Psoas muscle (tissue), 8 donors: ENCODE results near the gene ENO2. TPM values are rescaled to one million over a fixed set of nuclear protein-coding genes. Genes with fewer than 3 reads are reported as not detected.

Experiments
- ATAC-seq, 4 donors: fragments of 200-7000 bp; cut with Tn5 transposase; one replicate each; pipeline ENCODE4 v1.9.1; 2020; ENCODE audit warnings: moderate library complexity in 3 of 4, mild to moderate bottlenecking in 2 of 4
- DNase-seq, 2 donors: peaks; one replicate each; pipeline ENCODE4 v3.0.0-alpha.2; 2020
- H3K27ac ChIP-seq: fragments of 200-600 bp; one replicate; pipeline ENCODE4 v1.8.0; 2022
- H3K27me3 ChIP-seq, 3 donors: fragments of 200-600 bp in 1 of 3; one replicate each; pipeline versions ENCODE4 v1.6.1 to v1.8.0; 2013 to 2022; ENCODE audit warnings: low read length in 2 of 3, mild to moderate bottlenecking in 2 of 3, moderate library complexity in 1 of 3; ENCODE audit not compliant: insufficient read depth in 3 of 3
- H3K36me3 ChIP-seq, 2 donors: fragments of 200-600 bp in 1 of 2; one replicate each; pipeline versions ENCODE4 v1.6.1 to v1.8.0; 2013 to 2022; ENCODE audit warnings: low read depth in 1 of 2, mild to moderate bottlenecking in 1 of 2, moderate library complexity in 1 of 2; ENCODE audit not compliant: insufficient read depth in 1 of 2
- H3K4me1 ChIP-seq: fragments of 200-600 bp; one replicate; pipeline ENCODE4 v1.8.0; 2022
- H3K4me3 ChIP-seq: fragments of 200-600 bp; one replicate; pipeline ENCODE4 v1.8.0; 2022; ENCODE audit warnings: mild to moderate bottlenecking
- H3K9me3 ChIP-seq: fragments of 200-600 bp; one replicate; pipeline ENCODE4 v1.8.0; 2022
- WGBS, 3 donors: extraction: QIAGEN DNeasy Blood & Tissue Kit; methylation state at CpG; one replicate each; pipeline versions ENCODE4 v1.1.6 to v1.1.7; 2013; 5-methylcytosine and 5-hydroxymethylcytosine counted together
- intact Hi-C, 2 donors: fragments of 100-400 bp; cut with DNase I; formaldehyde crosslinking; loops; one replicate each; pipeline versions ENCODE4 v1.11.0 to v1.14.2; 2022
- polyA plus RNA-seq, 3 donors: library from polyadenylated mRNA; stranded (reverse); fragments of 200-250 nt; gene quantifications; one replicate each; pipeline ENCODE4 v1.2.3, GENCODE V29; 2013
- total RNA-seq, 4 donors: library from RNA; stranded (reverse); fragmentation: NEBNext Ultra II Directional in 2 of 4; extraction: Animal tissue kit (Norgen Biotek cat#: 25700) in 2 of 4; gene quantifications; one replicate each; pipeline versions ENCODE4 v1.2.1 to v1.2.4, GENCODE V29; 2021 to 2023
- TF ChIP-seq, protein P1 (sequence below): fragments of 200-600 bp; IDR thresholded peaks from one replicate; pipeline ENCODE4 v1.8.0; 2022; ENCODE audit warnings: antibody characterized with exemption
- donor health status: healthy with polysubstance abuse.
- donor health status: DM: no; HTN: no; CAD: no; lungs with moderate emphysema.
- donor health status: Bipolar disorder and iron deficiency.
- donor health status: healthy.
- donor health status: DM: yes; HTN: yes; CAD: no.
- donor health status: DM: no; HTN: no; CAD: no.
- donor health status: DM: no; HTN: no; CAD: no.
- donor health status: DM: yes; HTN: yes; CAD: no.

ENO2 gene
- total and polyA plus RNA-seq, 7 donors: 1.4 to 4.6 (median 2.0) TPM

DNA sequence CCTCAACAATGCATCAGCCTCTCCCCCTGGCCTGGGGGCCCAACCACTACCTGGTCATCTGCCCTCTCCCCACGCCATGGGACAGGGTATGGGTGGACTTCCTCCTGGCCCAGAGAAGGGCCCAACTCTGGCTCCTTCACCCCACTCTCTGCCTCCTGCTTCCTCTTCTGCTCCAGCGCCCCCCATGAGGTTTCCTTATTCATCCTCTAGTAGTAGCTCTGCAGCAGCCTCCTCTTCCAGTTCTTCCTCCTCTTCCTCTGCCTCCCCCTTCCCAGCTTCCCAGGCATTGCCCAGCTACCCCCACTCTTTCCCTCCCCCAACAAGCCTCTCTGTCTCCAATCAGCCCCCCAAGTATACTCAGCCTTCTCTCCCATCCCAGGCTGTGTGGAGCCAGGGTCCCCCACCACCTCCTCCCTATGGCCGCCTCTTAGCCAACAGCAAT is 21.8 kb downstream of the ENO2 start:
- H3K9me3 ChIP-seq: no peaks in the 10 kb centered on the region
- H3K4me3 ChIP-seq: no peak overlapping the region
- intact Hi-C loops: loop anchor here in 1 of 2 donors (5.0 kb wide), 1 partner anchor 69 kb away; the partner anchor contains the start of gene TPI1
- WGBS, 3 donors: 93 to 95% (median 93%) methylated on average over 3 of the region's 3 CpGs
- ATAC-seq: no peak
- DNase-seq: no peak
- peaks cover 0 to 55% of the 10 kb centered on the region in 2 donors for H3K36me3 ChIP-seq
- TF ChIP-seq, protein P1, sequence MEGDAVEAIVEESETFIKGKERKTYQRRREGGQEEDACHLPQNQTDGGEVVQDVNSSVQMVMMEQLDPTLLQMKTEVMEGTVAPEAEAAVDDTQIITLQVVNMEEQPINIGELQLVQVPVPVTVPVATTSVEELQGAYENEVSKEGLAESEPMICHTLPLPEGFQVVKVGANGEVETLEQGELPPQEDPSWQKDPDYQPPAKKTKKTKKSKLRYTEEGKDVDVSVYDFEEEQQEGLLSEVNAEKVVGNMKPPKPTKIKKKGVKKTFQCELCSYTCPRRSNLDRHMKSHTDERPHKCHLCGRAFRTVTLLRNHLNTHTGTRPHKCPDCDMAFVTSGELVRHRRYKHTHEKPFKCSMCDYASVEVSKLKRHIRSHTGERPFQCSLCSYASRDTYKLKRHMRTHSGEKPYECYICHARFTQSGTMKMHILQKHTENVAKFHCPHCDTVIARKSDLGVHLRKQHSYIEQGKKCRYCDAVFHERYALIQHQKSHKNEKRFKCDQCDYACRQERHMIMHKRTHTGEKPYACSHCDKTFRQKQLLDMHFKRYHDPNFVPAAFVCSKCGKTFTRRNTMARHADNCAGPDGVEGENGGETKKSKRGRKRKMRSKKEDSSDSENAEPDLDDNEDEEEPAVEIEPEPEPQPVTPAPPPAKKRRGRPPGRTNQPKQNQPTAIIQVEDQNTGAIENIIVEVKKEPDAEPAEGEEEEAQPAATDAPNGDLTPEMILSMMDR: no peak
- H3K4me1 ChIP-seq: peaks cover 32% of the 10 kb centered on the region
- H3K27me3 ChIP-seq: no peaks in the 10 kb centered on the region
- peak overlapping the region; percentile 93 for H3K27ac ChIP-seq

DNA sequence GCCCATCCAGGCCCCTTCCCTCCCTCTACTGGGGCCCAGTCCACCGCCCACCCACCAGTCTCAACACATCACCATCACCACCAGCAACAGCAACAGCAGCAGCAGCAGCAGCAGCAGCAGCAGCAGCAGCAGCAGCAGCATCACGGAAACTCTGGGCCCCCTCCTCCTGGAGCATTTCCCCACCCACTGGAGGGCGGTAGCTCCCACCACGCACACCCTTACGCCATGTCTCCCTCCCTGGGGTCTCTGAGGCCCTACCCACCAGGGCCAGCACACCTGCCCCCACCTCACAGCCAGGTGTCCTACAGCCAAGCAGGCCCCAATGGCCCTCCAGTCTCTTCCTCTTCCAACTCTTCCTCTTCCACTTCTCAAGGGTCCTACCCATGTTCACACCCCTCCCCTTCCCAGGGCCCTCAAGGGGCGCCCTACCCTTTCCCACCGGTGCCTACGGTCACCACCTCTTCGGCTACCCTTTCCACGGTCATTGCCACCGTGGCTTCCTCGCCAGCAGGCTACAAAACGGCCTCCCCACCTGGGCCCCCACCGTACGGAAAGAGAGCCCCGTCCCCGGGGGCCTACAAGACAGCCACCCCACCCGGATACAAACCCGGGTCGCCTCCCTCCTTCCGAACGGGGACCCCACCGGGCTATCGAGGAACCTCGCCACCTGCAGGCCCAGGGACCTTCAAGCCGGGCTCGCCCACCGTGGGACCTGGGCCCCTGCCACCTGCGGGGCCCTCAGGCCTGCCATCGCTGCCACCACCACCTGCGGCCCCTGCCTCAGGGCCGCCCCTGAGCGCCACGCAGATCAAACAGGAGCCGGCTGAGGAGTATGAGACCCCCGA is 22.5 kb downstream of the ENO2 start:
- intact Hi-C loops: loop anchor here in 1 of 2 donors (5.0 kb wide), 1 partner anchor 70 kb away; the partner anchor contains the start of gene TPI1
- Histone ChIP-seq H3K4me3 (peak overlapping the region; percentile 86), H3K9me3 (no peaks in the 10 kb centered on the region), H3K4me1 (peaks cover 32% of the 10 kb centered on the region), H3K27ac (peak overlapping the region; percentile 93), H3K36me3 (peaks cover 0 to 61% of the 10 kb centered on the region in 2 donors), H3K27me3 (no peaks in the 10 kb centered on the region)
- TF ChIP-seq, protein P1: no peak
- DNase-seq (peak in 1 of 2 donors; percentile 62), ATAC-seq (peak; percentile 7 to 31 (median 13))
- WGBS, 3 donors: 19 to 27% (median 25%) methylated on average over 35 to 36 of the region's 36 CpGs

DNA sequence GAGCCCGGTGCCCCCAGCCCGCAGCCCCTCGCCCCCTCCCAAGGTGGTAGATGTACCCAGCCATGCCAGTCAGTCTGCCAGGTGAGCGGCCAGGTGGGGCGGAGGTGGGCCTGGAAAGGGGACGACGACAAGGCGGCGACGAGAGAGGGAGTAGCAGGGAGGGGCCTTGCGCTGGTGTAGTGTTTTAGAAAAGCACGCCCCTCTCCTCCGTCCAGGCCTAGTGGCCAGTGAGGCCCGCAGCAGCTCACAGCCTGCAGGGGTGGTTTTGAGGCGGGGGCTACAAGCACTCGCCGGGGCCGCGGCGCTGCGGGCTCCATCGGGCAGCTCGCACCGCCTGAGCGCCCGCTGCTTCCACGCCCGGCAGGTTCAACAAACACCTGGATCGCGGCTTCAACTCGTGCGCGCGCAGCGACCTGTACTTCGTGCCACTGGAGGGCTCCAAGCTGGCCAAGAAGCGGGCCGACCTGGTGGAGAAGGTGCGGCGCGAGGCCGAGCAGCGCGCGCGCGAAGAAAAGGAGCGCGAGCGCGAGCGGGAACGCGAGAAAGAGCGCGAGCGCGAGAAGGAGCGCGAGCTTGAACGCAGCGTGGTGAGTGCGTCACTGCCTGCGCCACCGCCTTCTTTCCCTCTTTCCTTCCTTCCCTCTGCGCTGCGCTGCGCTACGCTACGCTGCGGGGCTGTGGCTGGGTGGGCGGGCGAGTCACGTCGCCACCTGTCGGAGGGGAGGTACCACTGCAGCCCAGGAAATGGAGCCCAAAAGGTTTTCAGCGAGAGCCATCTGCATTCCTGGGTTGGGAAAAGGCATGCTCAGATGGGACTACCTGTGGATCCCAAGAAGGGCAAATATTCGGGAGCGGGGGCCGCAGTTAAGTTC is 23.3 kb downstream of the ENO2 start:
- Histone ChIP-seq H3K27ac (peak overlapping the region; percentile 93), H3K9me3 (no peaks in the 10 kb centered on the region), H3K36me3 (peaks cover 0 to 61% of the 10 kb centered on the region in 2 donors), H3K4me1 (peaks cover 32% of the 10 kb centered on the region), H3K4me3 (peak overlapping the region; percentile 86), H3K27me3 (no peaks in the 10 kb centered on the region)
- intact Hi-C loops: loop anchor here in 1 of 2 donors (5.0 kb wide), 1 partner anchor 70 kb away; the partner anchor contains the start of gene TPI1
- TF ChIP-seq, protein P1: peak; percentile 91
- ATAC-seq (peak; percentile 87 to 91 (median 89)), DNase-seq (peak; percentile 94 to 97)
- 0 to 1% (median 1%) methylated on average over 71 to 80 of the region's 80 CpGs for WGBS, 3 donors

DNA sequence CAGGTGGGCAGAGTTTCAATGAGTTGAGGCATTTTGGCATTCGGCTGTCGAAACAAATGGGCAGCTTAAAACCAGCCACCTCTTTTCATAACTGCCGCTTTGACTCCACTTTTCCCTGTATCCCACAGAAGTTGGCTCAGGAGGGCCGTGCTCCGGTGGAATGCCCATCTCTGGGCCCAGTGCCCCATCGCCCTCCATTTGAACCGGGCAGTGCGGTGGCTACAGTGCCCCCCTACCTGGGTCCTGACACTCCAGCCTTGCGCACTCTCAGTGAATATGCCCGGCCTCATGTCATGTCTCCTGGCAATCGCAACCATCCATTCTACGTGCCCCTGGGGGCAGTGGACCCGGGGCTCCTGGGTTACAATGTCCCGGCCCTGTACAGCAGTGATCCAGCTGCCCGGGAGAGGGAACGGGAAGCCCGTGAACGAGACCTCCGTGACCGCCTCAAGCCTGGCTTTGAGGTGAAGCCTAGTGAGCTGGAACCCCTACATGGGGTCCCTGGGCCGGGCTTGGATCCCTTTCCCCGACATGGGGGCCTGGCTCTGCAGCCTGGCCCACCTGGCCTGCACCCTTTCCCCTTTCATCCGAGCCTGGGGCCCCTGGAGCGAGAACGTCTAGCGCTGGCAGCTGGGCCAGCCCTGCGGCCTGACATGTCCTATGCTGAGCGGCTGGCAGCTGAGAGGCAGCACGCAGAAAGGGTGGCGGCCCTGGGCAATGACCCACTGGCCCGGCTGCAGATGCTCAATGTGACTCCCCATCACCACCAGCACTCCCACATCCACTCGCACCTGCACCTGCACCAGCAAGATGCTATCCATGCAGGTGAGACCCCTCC is 24.2 kb downstream of the ENO2 start:
- 68 to 81% (median 73%) methylated on average over 32 of the region's 32 CpGs for WGBS, 3 donors
- peaks cover 0 to 54% of the 10 kb centered on the region in 2 donors for H3K36me3 ChIP-seq
- no peaks in the 10 kb centered on the region for H3K9me3 ChIP-seq
- H3K4me3 ChIP-seq: peak overlapping the region; percentile 86
- peak overlapping the region; percentile 93 for H3K27ac ChIP-seq
- TF ChIP-seq, protein P1: no peak
- H3K4me1 ChIP-seq: peaks cover 30% of the 10 kb centered on the region
- ATAC-seq (peak; percentile 3 to 10 (median 6)), DNase-seq (peak in 1 of 2 donors; percentile 65)
- no peaks in the 10 kb centered on the region for H3K27me3 ChIP-seq
- intact Hi-C loops: loop anchor here in 1 of 2 donors (5.0 kb wide), 1 partner anchor 71 kb away; the partner anchor contains the start of gene TPI1
